NK-92 treated with Interleukin-12 subunit alpha and Interleukin-12 subunit beta, amount 100 ng/mL, for 24 hours (cell line): ENCODE measurements around the gene SMARCA4.
"Not testable (repeated sequence)": the region's sequence is repeated elsewhere in the genome, so short reads cannot be mapped to it uniquely, and the experiment has no call there.

Experiments
- DNase-seq: peaks from one replicate; lab custom pipeline; 2025; lab: John Stamatoyannopoulos, UW

Gene SMARCA4

GRCh38 chr19:11098327-11098726 is 137.5 kb downstream of the SMARCA4 start:
- DNase-seq: no peak

- no peak for DNase-seq
Observed at GRCh38 chr19:11098861-11099260, 138.0 kb downstream of the SMARCA4 start.

GRCh38 chr19:11100049-11100448 is 139.2 kb downstream of the SMARCA4 start:
- no peak for DNase-seq

- DNase-seq: no peak
Observed at GRCh38 chr19:11101057-11101456, 140.2 kb downstream of the SMARCA4 start.

- DNase-seq: no peak
Observed at GRCh38 chr19:11102944-11103343, 142.1 kb downstream of the SMARCA4 start.

- not testable (repeated sequence) for DNase-seq
Observed at GRCh38 chr19:11103667-11104066, 142.8 kb downstream of the SMARCA4 start.

- DNase-seq: no peak
Observed at GRCh38 chr19:11105014-11105636, 144.3 kb downstream of the SMARCA4 start.

GRCh38 chr19:11106477-11106876 is 145.6 kb downstream of the SMARCA4 start:
- no peak for DNase-seq

- DNase-seq: no peak
Observed at GRCh38 chr19:11108746-11109145, 147.9 kb downstream of the SMARCA4 start.

GRCh38 chr19:11111117-11111770 is 150.4 kb downstream of the SMARCA4 start:
- no peak for DNase-seq

GRCh38 chr19:11111771-11112144 is 150.9 kb downstream of the SMARCA4 start:
- DNase-seq: no peak
